ENCODE data around the gene C4A. TPM values are rescaled to one million over a fixed set of nuclear protein-coding genes. Genes with fewer than 3 reads are reported as not detected.

Gene C4A
- 0.65 and 0.91 TPM in 2 replicates for total RNA-seq

GRCh38 chr6:31981744-31982143, at the start of gene C4A:
TSS of gene C4A (plus strand) at chr6:31982057. CDS start at chr6:31982108, 51 bp downstream.

GRCh38 chr6:31945507-31946369, 36.1 kb upstream of the C4A start, which contains the start of gene CFB:
TSS of gene CFB (plus strand) at chr6:31946095. CDS start at chr6:31946222, 127 bp downstream.

GRCh38 chr6:31958741-31959739, 22.8 kb upstream of the C4A start, which contains the start of the genes NELFE and SKIC2:
TSS of gene NELFE (minus strand) at chr6:31958971. CDS start at chr6:31958446, 525 bp downstream.
TSS of gene SKIC2 (plus strand) at chr6:31959175. CDS start at chr6:31959193, 18 bp downstream.

GRCh38 chr6:31971993-31972708, 9.7 kb upstream of the C4A start, which contains the start of gene DXO:
TSS of gene DXO (minus strand) at chr6:31972138. CDS start at chr6:31971675, 463 bp downstream.

GRCh38 chr6:32014547-32014946, 32.7 kb downstream of the C4A start, which contains the start of gene C4B:
TSS of gene C4B (plus strand) at chr6:32014795. CDS start at chr6:32014846, 51 bp downstream.

GRCh38 chr6:32037598-32038524, 56.0 kb downstream of the C4A start, which contains the start of gene CYP21A2:
TSS of gene CYP21A2 (plus strand) at chr6:32038415. CDS start at chr6:32038423, 8 bp downstream.

Other genes starting within 250 kb of the C4A start
- 865 and 1,138 TPM in 2 replicates for gene CLIC1, start 245.5 kb upstream of the C4A start, total RNA-seq
- 7.1 and 7.9 TPM in 2 replicates for gene MSH5, start 242.1 kb upstream of the C4A start, total RNA-seq
- 0.65 TPM in 1 of 2 replicates, not detected in the other for gene SAPCD1, start 219.4 kb upstream of the C4A start, total RNA-seq
- not detected in 2 replicates for gene VWA7, start 204.7 kb upstream of the C4A start, total RNA-seq
- 50.3 and 57.1 TPM in 2 replicates for gene VARS1, start 186.3 kb upstream of the C4A start, total RNA-seq
- gene LSM2, start 175.1 kb upstream of the C4A start, total RNA-seq, result 57.2 and 65.0 TPM in 2 replicates
- 0.76 and 0.97 TPM in 2 replicates for gene HSPA1L, start 166.8 kb upstream of the C4A start, total RNA-seq
- gene HSPA1A, start 166.5 kb upstream of the C4A start, total RNA-seq, result 43.5 and 61.9 TPM in 2 replicates
- 60.1 and 104 TPM in 2 replicates for gene HSPA1B, start 154.3 kb upstream of the C4A start, total RNA-seq
- 58.1 and 93.8 TPM in 2 replicates for gene NEU1, start 119.2 kb upstream of the C4A start, total RNA-seq
- 0.15 and 0.32 TPM in 2 replicates for gene SLC44A4, start 103.1 kb upstream of the C4A start, total RNA-seq
- gene EHMT2, start 84.4 kb upstream of the C4A start, total RNA-seq, result 36.4 and 43.8 TPM in 2 replicates
- gene ZBTB12, start 80.0 kb upstream of the C4A start, total RNA-seq, result 2.6 and 2.9 TPM in 2 replicates
- gene C2, start 54.3 kb upstream of the C4A start, total RNA-seq, result not detected in 2 replicates
- 1.3 and 7.9 TPM in 2 replicates for gene CFB, start 36.0 kb upstream of the C4A start, total RNA-seq
- 118 and 128 TPM in 2 replicates for gene NELFE, start 23.1 kb upstream of the C4A start, total RNA-seq
- 33.7 and 49.4 TPM in 2 replicates for gene SKIC2, start 22.9 kb upstream of the C4A start, total RNA-seq
- 10.6 and 12.7 TPM in 2 replicates for gene DXO, start 9.9 kb upstream of the C4A start, total RNA-seq
- gene C4B, start 32.7 kb downstream of the C4A start, total RNA-seq, result 0.32 and 1.1 TPM in 2 replicates
- gene CYP21A2, start 56.4 kb downstream of the C4A start, total RNA-seq, result not detected in 2 replicates
- under 0.01 and 0.15 TPM in 2 replicates for gene TNXB, start 127.3 kb downstream of the C4A start, total RNA-seq
- 15.3 and 15.7 TPM in 2 replicates for gene ATF6B, start 146.2 kb downstream of the C4A start, total RNA-seq
- 7.4 and 9.7 TPM in 2 replicates for gene FKBPL, start 148.2 kb downstream of the C4A start, total RNA-seq
- under 0.01 and 0.30 TPM in 2 replicates for gene PRRT1, start 169.9 kb downstream of the C4A start, total RNA-seq
- 22.2 and 36.1 TPM in 2 replicates for gene PPT2, start 172.1 kb downstream of the C4A start, total RNA-seq
- 0.65 and 1.4 TPM in 2 replicates for gene EGFL8, start 182.5 kb downstream of the C4A start, total RNA-seq
- 5.3 and 8.1 TPM in 2 replicates for gene AGPAT1, start 194.0 kb downstream of the C4A start, total RNA-seq
- 44.2 and 47.7 TPM in 2 replicates for gene RNF5, start 196.3 kb downstream of the C4A start, total RNA-seq
- gene AGER, start 202.2 kb downstream of the C4A start, total RNA-seq, result under 0.01 and 0.46 TPM in 2 replicates
- gene PBX2, start 208.1 kb downstream of the C4A start, total RNA-seq, result 48.5 and 59.4 TPM in 2 replicates
- 3.8 and 5.2 TPM in 2 replicates for gene GPSM3, start 210.6 kb downstream of the C4A start, total RNA-seq
- gene NOTCH4, start 242.0 kb downstream of the C4A start, total RNA-seq, result 42.4 and 52.3 TPM in 2 replicates